K562 (cell line): ENCODE results near the gene NAP1L1.

Experiments used
- CHD2 ChIP-seq: IDR thresholded peaks from 2 replicates; pipeline ENCODE4 v1.6.1; 2011; ENCODE audit warnings: low read depth, low read length
- ESRRA ChIP-seq: fragments of 450-650 bp; IDR thresholded peaks from 2 replicates; pipeline ENCODE4 v1.6.1; 2014; ENCODE audit warnings: low read depth, mild to moderate bottlenecking, moderate library complexity, borderline replicate concordance
- KDM4B ChIP-seq, 2 experiments: fragments of 450-650 bp in 1 of 2; sonication (generic) in 1 of 2; IDR thresholded peaks; 2 replicates each; pipeline ENCODE4 v1.6.1; 2016 to 2017; ENCODE audit warnings: borderline replicate concordance in 2 of 2, antibody characterized with exemption in 1 of 2, low read depth in 1 of 2, mild to moderate bottlenecking in 1 of 2
- MAZ ChIP-seq, 2 experiments: fragments of 450-650 bp in 1 of 2; sonication (generic) in 1 of 2; formaldehyde crosslinking; IDR thresholded peaks in 1 of 2; conservative IDR thresholded peaks in 1 of 2; 2 replicates each; pipeline versions ENCODE4 v1.4.0 to v1.5.0; 2020; ENCODE audit warnings: mild to moderate bottlenecking in 1 of 2, missing genetic modification reagents in 1 of 2
- RAD21 ChIP-seq, 2 experiments: fragments of 250-450 bp in 1 of 2; fragments of 450-650 bp in 1 of 2; sonication (Bioruptor Pico) in 1 of 2; formaldehyde crosslinking in 1 of 2; IDR thresholded peaks in 1 of 2; conservative IDR thresholded peaks in 1 of 2; 2 replicates each; pipeline versions ENCODE4 v1.4.0 to v1.8.0; 2020 to 2022; ENCODE audit warnings: mild to moderate bottlenecking in 2 of 2, moderate library complexity in 1 of 2
- ZBTB7A ChIP-seq: IDR thresholded peaks from 2 replicates; pipeline ENCODE4 v1.6.1; 2011; ENCODE audit warnings: low read depth, mild to moderate bottlenecking, low read length, moderate library complexity, borderline replicate concordance; ENCODE audit not compliant: control insufficient read depth
- ZNF121 ChIP-seq: sonication (generic); formaldehyde crosslinking; conservative IDR thresholded peaks from 2 replicates; pipeline ENCODE4 v1.8.0; 2022; ENCODE audit warnings: missing genetic modification reagents
- ZNF274 ChIP-seq: IDR thresholded peaks from 2 replicates; pipeline ENCODE4 v1.6.1; 2011; ENCODE audit warnings: low read depth, mild to moderate bottlenecking, low read length, moderate library complexity, borderline replicate concordance
- ZNF561 ChIP-seq: fragments of 450-650 bp; formaldehyde crosslinking; conservative IDR thresholded peaks from 2 replicates; pipeline ENCODE4 v1.4.0; 2020; ENCODE audit warnings: mild to moderate bottlenecking, moderate library complexity

DNA sequence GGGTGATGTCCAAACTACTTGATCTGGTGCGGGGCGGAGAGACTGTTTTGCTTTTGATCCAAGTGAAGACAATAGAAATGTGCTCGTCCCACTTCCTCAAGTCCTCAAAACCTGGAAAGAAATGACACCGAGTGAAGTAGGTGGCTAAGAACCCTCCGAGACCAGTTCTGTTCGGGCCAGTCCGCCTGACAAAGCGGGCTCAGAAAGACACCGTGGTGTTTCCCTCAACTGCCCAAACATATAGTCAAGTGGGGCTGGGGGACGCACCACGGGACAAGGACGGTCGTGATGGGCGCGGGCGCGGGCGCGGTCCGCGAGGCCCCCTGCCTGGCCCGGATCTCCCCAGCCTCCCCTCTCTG, 54.5 kb downstream of the NAP1L1 start:
- TF ChIP-seq MAZ (CRISPR knock-in tag; conservative IDR thresholded peaks at IDR 0.05 in 1 of 2, IDR thresholded peaks at IDR 0.05 in 1 of 2), result no peak
- TF ChIP-seq CHD2, result no peak
- TF ChIP-seq ZBTB7A, result no peak
- no peak for TF ChIP-seq ZNF561 (CRISPR knock-in tag)
- no peak for TF ChIP-seq ESRRA
- TF ChIP-seq ZNF274, result no peak
- TF ChIP-seq ZNF121, result no peak
- no peak for TF ChIP-seq KDM4B (IDR thresholded peaks at IDR 0.05; ENCODE audit: borderline replicate concordance in 2 of 2, low read depth in 1 of 2)
- no peak for TF ChIP-seq RAD21 (CRISPR knock-in tag; conservative IDR thresholded peaks at IDR 0.05 in 1 of 2, IDR thresholded peaks at IDR 0.05 in 1 of 2)
